ENCODE data around the gene DSCAML1. TPM values are rescaled to one million over a fixed set of nuclear protein-coding genes. Genes with fewer than 3 reads are reported as not detected.
"Not testable (repeated sequence)": the region's sequence is repeated elsewhere in the genome, so short reads cannot be mapped to it uniquely, and the experiment has no call there.

Gene DSCAML1
- total RNA-seq, 1 donor from 2014 or later, result 1.2 TPM

DNA sequence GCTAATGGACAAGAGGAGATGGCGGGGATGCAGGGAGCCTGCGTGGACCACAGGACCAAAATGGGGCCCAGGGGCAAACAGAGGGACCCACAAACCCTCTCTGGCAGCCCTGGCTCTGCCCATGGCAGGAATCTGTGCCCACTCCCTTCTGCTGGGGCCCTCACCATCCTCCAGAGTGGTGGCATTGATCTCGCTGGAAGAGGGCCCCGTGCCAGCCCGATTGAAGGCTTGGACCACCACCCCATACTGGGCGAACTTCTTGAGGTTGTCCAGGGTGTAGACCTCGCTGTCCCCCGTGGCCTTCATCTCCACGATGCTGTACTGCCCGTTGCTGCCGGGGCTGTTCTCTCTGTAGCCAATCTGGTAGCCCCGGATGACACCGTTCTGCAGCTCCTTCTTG lies 332.2 kb downstream of the DSCAML1 start:
- intact Hi-C loops (cut with micrococcal nuclease), result no loop called here
- no peak for ATAC-seq

DNA sequence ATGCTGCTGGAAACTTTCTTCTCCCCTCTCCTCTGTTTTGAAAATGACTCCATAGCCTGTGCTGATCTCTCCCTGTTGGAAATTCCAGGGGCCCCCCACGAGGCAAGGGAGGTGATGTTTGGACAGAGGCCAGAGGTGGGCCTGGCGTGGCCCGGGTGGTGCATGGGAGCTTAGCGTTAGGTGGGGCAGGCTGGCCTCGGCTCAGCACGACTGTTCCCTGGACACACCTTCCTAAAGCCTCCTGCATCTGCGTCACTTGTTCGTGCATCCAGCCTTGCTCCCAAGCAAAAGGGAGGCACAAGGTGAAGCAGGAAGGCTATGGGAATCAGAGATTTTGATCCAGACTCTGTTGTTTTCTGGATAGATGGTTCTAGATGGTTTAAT lies 334.2 kb downstream of the DSCAML1 start:
- no peak for DNase-seq
- intact Hi-C loops (cut with micrococcal nuclease), result no loop called here
- ATAC-seq, result no peak

More for the DNA sequence above, 332.2 kb downstream of the DSCAML1 start:
- DNase-seq, result no peak

DNA sequence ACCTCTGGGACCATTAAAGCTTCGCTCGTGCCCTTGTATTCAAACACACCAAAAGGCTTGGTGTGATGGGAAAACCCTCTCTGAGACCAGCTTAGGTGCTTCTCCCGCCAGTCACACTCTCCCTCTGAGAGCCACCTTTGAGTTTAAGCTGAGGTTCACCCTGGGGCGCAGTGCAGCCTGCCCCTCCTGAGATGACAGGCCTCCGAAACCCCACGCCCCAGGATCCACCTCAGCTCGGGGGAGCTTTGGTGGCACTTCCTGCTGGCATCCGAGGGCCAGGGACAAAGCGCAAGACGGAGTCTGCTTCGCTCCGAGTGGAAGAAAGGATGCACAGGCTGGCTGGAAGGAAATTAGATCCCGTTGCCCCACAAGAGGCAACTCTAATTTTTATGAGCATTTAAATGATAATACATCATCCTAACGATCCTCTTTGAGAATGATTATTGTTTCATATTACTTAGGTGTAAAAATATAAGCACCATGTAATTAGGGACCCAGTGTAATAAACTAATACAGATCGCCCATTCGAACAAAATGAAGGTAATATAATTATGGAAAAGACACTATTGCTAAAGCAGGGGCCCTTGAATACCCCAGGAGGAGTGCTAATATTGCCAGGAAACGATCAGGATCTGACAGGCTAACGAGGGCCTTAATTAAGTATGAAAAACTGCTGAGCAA lies 334.7 kb downstream of the DSCAML1 start:
- intact Hi-C loops (cut with micrococcal nuclease), result no loop called here
- DNase-seq (no peak), ATAC-seq (no peak)

DNA sequence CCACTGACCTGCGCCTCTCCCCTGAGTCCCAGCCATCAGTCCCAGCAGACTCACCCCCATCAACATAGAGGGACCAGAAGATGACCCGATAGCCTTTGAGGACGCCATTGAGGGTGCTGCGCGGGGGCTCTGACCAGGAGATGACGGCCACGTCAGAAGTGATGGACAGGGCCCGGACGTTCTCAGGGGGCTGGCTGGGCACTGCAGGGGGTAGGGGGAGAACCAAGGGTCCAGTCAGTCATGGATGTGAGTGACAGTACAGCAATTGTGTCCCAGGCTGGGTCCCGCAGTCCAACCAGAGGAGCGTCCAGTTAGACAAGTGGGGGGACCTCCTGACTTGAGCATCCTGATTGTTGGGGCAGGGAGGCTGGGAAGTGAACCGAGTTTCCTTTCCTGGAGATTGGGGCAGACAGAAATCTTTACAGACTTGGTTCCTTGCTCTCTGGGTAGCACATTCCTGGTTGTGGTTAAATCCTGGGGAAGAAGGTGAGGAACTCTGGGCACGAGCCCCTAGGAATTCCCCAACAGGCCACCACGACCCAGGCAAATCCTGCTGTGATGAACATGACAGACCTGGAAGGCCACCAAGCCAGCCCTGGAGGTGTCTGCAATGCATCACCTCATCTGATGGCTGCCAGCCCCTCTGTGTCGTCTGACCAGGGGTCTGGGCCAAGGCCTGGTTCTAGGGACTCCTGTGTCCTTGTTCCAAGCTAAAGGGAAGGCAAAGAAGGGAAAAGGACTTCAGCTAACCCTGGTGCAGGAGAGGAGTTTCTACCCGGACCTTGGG lies 335.4 kb downstream of the DSCAML1 start:
- intact Hi-C loops (cut with micrococcal nuclease), result no loop called here
- no peak for ATAC-seq
- no peak for DNase-seq

DNA sequence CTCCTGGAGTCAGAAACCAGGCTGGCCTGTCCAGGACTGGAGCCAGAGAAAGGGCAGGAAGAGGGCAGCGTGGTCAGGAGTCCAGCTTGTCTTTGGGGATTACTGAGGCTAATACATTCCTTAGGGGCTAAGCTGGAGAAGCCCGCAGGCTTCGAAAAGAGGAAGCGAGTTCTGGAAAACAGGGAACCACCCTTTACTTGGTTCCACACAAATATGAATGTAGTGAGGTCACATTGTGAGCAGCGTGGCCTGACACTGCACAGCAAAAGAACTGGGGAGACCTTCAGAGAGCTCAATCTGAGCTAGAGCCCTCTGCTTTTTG lies 337.1 kb downstream of the DSCAML1 start:
- intact Hi-C loops (cut with micrococcal nuclease), result no loop called here
- ATAC-seq (peak; percentile 25), DNase-seq (no peak)

DNA sequence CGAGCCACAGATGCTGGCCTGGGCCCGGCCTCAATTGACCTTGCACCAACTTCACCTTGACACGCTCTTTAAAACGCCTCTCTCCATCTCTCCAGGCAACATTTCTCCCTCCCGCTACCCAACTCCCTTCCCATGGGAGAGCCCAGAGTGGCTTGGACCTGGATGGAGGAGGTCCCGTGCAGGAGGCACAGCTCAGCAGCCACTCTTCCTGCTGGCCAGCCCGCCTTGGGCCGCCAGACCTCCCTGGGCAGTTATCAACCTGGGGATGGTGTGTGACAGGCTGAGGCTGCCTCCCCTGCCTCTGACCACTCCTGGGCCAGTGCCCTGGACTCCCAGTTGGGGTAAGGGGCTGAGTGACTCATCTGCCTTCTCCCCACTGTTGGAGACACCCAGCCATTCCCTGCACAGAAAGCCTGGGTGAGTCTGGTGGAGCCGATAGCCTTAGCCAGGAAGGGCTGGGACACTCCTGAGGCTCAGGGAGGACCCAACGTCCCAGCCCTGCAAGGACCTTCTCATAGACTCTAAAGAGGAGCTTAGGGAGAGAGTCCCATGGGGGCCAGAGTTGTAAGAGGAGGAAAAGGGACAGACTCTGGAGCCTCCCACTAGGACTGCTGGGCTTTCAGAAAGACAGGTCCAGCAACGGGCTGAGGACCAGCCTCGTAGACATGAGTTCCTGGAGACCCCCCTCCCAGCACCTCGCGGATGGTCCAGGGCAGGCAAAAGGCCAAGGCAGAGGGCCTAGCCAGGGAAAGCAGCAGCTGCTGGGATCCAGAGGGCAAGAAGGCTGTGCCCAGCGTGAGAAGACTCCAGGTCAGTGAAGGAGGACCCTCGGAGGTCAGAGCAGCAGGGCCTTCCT lies 337.7 kb downstream of the DSCAML1 start:
- DNase-seq (no peak), ATAC-seq (no peak)
- intact Hi-C loops (cut with micrococcal nuclease), result no loop called here

DNA sequence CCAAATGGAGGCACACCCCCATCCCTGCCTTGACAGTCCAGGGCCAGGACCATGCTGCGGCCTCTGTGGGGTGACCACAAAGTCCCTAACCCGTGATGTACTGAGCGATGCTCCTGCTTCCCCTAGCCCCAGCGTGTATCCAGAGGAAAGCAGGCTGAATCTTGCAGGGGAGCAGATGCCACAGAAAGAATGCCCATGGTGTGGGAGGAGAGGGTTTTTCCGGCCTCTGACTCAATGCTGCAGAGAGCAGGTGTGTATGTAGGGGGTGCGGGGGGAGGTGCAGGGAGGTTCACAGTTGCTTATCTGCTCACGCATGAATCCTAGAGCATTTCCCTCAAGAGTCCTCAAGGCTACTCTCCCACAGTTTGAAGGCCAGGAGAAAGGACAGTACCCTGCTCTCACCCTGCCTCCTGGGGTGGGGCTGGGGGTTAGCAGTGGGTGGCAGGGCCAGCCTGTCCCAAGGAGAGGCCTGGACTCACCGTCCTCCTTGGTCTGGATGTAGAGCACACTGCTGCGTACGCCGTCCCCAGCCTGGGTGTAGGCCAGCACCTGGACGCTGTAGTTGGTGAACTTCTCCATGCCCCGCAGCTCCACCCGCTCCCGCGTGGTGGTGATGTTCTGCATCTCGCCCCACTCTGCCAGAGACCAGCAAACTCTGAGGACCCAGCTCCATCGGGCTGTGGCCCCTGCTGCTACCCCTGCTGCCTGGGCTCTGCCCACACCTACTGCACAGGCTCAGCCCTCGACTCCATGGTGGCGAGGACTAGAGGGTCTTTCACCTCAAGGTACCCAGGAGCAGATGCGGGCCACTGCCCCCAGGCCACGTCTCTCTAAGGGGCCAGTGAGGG lies 338.5 kb downstream of the DSCAML1 start:
- DNase-seq, result no peak
- no peak for ATAC-seq
- intact Hi-C loops (cut with micrococcal nuclease), result no loop called here

DNA sequence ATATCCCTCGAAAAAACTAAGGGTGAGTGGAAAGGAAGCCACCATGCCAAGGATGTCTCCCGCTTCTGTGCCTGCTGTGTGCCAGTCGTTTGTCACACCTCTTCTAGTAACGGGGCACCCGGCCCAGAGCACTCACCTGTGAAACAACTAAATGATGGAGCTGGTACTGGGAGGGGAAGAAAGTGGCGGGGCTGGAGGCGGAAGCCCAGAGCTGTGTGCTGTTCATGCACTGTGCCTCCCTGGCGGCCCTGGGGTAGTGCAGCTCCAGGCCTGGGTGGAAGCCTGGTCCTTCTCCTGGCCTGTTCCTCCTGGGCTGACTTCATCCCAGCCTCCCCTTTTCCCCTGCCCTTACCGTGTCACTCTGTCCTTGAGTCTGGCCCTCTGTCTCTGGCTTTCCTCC lies 339.2 kb downstream of the DSCAML1 start:
- ATAC-seq, result no peak
- intact Hi-C loops (cut with micrococcal nuclease), result no loop called here
- DNase-seq, result no peak

DNA sequence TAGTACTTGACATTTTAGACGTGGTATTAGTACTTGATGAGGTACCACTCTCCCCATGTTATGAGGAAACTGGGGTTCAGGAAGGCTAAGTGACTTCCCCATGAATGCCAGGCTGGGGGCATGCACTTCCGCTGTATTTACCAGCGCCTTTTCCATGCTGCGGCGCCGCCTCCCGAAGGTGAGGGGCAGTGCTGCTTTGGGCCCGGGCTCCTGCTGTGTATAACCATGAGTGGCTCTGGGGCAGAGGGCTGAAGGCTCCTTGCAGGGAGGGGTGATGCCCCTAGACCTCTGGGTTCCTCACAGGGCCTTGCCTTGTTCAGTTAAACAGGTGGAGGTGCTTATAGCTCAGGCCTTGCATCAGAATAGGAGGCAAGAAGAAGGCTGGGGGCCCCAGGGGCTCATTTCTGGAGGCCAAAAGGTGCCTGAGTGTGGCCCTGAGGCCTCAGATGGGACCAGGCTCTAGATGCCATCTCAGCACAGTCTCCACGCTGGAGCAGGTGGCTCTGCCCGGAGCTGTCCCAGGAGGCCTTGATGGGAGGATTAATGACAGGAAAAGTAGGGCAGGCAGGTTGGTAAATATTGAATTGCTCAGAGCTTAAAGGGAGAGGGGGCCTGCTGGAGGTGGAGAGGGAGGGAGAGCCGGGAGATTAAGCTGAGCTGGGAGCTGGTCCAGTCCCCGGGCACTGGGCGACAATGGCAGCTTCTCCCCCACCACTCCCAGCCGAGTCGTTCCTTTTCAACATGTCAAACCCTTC lies 339.8 kb downstream of the DSCAML1 start:
- ATAC-seq, result no peak
- intact Hi-C loops (cut with micrococcal nuclease), result no loop called here
- DNase-seq, result no peak

DNA sequence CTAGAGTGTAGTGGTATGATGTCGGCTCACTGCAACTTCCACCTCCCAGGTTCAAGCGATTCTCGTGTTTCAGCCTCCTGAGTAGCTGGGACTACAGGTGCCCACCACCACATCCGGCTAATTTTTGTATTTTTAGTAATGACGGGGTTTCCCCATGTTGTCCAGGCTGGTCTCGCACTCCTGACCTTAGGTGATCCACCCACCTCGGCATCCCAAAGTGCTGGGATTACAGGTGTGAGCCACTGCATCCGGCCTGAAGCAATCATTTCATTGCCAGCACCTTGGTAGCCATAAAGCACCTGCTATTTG lies 340.3 kb downstream of the DSCAML1 start:
- DNase-seq; ATAC-seq; intact Hi-C loops (cut with micrococcal nuclease): not testable (repeated sequence)

DNA sequence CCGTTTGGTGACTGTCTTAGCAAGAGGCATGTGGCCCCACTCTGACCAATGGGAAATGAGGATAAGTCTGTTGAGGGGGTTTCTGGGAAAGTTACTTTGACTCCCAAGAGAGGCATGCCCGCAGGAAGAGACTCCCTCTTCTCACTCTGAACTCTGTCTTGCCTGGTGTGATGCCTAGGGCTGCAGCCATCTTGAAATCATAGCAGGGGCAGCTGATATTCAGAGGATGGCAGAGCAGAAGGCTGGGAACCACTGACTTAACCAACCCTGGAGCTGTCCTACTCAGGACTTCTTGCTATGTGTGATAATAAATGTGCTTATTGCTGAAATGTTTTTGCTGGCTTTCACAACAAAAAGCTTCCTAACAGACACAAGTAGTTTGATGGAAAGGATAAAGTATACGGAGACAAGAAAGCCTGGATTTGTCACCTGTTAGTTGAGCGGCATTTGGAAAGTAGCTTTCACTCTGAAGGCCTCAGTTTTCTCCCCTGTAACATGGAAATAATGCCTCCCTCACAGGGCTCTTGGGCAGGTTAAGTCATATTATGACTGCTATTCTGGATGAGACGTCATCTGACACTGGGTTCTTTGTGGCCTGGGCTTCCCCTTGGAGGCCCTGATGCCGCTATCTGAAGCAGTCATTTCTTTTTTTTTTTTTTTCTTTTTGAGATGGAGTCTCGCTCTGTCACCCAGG lies 340.8 kb downstream of the DSCAML1 start:
- intact Hi-C loops (cut with micrococcal nuclease), result no loop called here
- DNase-seq, result no peak
- no peak for ATAC-seq

DNA sequence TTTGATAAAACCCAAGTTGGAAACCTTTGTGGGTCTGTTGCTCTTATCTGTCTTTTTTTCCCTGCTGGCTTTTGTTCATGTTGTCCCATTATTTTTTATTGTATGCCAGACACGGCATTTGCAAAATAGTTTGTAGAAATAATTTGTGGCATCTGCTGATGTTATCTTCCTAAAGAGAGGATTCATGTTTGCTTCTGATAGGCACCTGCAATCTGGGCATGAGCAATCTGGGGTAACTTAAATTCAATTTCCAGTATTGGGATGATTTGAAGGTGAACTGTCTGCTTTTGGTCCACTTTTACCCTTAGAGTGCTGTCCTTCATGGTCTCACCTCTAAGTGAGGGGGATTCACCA lies 342.5 kb downstream of the DSCAML1 start:
- no peak for ATAC-seq
- no peak for DNase-seq
- intact Hi-C loops (cut with micrococcal nuclease), result no loop called here

DNA sequence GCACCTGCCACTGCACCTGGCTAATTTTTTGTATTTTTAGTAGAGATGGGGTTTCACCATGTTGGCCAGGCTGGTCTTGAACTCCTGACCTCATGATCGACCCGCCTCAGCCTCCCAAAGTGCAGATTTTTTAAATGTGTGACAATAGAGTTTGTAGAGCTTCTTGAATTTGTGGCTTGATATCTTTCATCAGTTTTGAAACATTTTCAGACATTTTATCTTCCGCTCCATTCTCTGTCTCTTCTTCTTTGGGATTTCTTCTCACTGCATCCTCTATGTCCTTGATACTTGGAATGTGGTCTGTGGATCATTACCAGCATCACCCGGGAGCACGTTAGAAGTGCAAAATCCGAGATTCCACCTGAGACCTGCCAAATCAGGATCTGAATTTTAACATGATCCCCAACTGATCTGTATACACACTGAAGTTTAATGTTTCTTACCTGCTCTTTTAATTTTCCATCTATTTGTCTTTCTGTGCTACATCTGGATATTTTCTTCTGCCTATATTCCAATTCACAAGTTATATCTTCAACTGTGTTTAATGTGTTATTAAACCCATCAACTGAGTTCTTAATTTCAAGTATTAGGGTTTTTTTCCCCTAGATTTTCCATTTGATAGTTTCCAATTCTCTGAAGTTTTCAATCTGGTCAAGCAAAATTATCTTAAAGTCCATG lies 343.0 kb downstream of the DSCAML1 start:
- ATAC-seq, result no peak
- no peak for DNase-seq
- intact Hi-C loops (cut with micrococcal nuclease), result no loop called here

DNA sequence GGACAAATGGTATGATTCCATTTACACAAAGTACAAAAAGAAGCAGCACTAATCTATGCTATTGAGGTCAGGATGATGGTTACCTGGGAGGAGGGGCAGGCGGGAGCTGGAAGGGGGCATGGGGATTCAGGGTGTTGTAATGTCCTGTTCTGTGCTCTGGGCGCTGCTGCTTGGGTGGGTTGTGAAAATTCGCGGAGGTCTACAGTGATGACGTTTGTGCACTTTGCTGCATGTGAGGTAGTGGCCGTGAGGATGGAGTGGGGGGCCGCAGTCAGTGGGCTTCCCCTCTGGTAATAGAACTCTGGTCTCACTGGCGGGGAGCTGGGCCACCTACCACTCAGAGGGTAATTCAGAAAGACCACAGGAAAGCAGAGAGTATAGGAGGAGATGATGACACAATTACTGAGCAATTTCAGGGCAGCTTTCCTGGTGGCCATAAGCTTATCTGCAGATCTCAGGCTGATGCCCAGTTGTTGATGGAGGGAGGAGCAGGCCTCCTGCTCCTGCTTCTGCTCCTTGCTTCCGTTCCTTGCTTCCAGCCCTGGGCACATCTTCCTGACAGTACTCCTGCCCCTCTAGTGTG lies 347.8 kb downstream of the DSCAML1 start:
- intact Hi-C loops (cut with micrococcal nuclease), result no loop called here
- ATAC-seq, result no peak
- no peak for DNase-seq

DNA sequence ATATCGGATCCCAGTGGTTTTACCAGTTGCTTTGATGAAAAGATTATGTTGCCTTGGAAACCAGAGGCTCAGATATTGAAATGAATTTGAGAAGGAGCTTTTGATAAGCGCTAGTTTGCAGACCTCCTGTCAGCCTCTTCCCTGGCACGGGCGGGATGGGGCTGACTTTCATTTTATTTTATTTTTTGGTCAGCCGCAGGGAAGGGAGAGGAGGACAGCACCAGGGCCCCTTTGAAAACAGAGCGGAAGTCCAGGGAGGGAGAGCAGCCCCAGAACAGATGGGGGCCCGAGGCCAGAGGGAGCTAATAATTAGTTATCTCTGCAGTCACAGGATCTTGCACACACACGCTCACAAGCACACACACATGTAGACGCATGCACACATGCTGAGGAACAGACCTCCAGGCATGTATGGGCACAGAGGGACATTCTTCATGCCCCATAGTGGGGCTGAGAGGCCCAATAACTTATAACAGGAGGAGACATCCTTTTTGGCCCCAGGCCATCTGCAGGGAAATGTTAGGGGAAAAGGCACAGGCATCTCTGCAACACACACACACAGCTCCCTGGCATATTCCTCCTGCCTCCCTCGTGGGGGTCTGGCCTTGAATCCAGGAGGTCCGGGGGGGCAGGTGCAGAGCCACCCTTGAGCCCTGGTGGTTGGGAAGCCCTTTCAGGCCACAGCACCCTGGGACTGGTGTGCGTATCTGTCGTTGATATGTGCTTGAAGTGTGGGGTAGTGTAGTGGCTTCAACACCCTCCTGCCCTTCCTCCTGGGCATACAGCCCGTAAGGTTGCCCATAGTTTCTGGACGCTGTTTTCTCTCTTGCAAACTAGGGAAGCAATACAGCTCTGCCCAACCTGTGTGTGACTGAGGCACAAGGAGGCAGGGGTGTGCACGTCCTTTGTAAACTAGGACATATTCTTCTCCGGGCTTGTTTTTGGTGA lies 352.0 kb downstream of the DSCAML1 start:
- DNase-seq (no peak), ATAC-seq (peak; percentile 14)
- intact Hi-C loops (cut with micrococcal nuclease), result no loop called here

DNA sequence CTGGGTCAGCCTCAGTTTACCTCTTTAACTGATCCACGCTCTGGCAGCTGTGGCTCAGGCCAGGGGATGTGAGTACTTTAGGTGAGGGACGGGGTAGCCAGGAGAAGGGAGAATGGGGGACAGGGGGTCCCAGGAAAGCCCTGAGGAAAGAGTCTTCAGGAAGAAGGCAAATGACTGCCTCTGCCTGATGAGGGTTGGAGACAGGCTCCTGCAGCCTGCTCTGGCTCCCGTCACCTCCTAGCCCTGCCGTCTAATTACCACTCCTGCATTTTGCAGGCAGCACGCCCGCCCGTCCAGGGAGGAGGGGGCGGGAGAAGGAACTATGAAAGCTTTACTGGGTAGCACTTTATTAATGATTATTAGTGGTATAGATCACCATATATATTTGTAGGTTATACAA lies 352.8 kb downstream of the DSCAML1 start:
- DNase-seq, result no peak
- intact Hi-C loops (cut with micrococcal nuclease), result no loop called here
- peak; percentile 6 for ATAC-seq
